HEK293 (cell line): ENCODE results near the gene MICAL3.

Experiments
- GLI4 ChIP-seq: fragments of 450-650 bp; formaldehyde crosslinking; IDR thresholded peaks from 2 replicates; pipeline ENCODE4 v1.5.1; 2016; ENCODE audit warnings: missing biosample characterization, missing genetic modification characterization
- ZNF24 ChIP-seq: fragments of 450-650 bp; formaldehyde crosslinking; IDR thresholded peaks from 2 replicates; pipeline ENCODE4 v1.5.1; 2016; ENCODE audit warnings: missing biosample characterization, missing genetic modification characterization
- ZNF560 ChIP-seq: fragments of 450-650 bp; formaldehyde crosslinking; IDR thresholded peaks from 2 replicates; pipeline ENCODE4 v1.5.1; 2017; ENCODE audit warnings: missing biosample characterization, missing genetic modification characterization, borderline replicate concordance

GRCh38 chr22:17833489-17833888 lies 190.9 kb downstream of the MICAL3 start:
- no peak for TF ChIP-seq GLI4 (tag by site-specific recombination)
- no peak for TF ChIP-seq ZNF24 (tag by site-specific recombination)
- no peak for TF ChIP-seq ZNF560 (tag by site-specific recombination)
